Type B pancreatic cell (in vitro differentiated cells): Measurements from ENCODE around the gene ENG. TPM values are rescaled to one million over a fixed set of nuclear protein-coding genes. Genes with fewer than 3 reads are reported as not detected.
"Not testable (repeated sequence)": the region's sequence is repeated elsewhere in the genome, so short reads cannot be mapped to it uniquely, and the experiment has no call there.

ENCODE experiments used
- DNase-seq: peaks from one replicate; pipeline ENCODE4 v3.0.0; 2021; ENCODE audit warnings: mixed read lengths; ENCODE audit not compliant: unreplicated experiment; ENCODE audit errors: extremely low spot score
- H3K27ac Mint-ChIP-seq: 2 replicates; pipeline ENCODE4 v1.8.0; 2021; ENCODE audit warnings: mild to moderate bottlenecking, mixed read lengths
- H3K27me3 Mint-ChIP-seq: 2 replicates; pipeline ENCODE4 v1.8.0; 2021; ENCODE audit warnings: mixed read lengths
- H3K36me3 Mint-ChIP-seq: 2 replicates; pipeline ENCODE4 v1.8.0; 2021; ENCODE audit warnings: mixed read lengths
- H3K4me1 Mint-ChIP-seq: one replicate; pipeline ENCODE4 v1.8.0; 2021; ENCODE audit warnings: mixed read lengths; ENCODE audit not compliant: unreplicated experiment
- H3K4me3 Mint-ChIP-seq: 2 replicates; pipeline ENCODE4 v1.8.0; 2021; ENCODE audit warnings: mild to moderate bottlenecking, mixed read lengths
- H3K9me3 Mint-ChIP-seq: 2 replicates; pipeline ENCODE4 v1.8.0; 2021; ENCODE audit warnings: mixed read lengths
- CTCF ChIP-seq: fragments of 200-600 bp; sonication (generic); conservative IDR thresholded peaks from 2 replicates; pipeline ENCODE4 v1.5.0; 2021; ENCODE audit warnings: antibody characterized with exemption, mild to moderate bottlenecking
- total RNA-seq: library from RNA; stranded (reverse); gene quantifications from 2 replicates; pipeline ENCODE4 v1.2.1, GENCODE V29; 2021; ENCODE audit warnings: low replicate concordance

The ENG gene
- total RNA-seq, 1 donor from 2014 or later: 1.6 TPM

DNA sequence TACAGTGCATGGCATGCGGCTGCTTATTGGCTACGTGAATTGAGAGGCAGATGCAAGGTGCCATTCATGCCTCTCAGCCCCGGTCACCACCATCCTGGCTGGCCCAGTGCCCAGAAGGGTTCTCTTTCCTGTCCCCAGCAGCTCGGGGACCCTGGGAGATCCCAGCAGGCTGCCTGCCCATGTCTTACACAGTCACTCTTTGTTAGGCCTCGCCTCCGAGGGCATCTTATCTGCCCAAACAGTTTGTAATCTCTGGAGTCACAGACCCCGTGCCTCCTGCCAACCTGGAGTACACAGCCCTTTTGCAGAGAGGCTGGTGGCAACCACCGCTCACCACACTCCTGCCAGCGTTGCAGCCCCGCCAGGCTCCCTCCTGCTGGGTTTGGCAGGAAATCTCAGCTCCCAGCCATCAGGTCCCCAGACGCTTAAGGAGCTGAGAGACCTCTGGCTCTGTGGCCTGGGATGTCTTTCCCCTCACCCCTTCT, 30.0 kb upstream of the ENG start:
- Mint-ChIP-seq H3K9me3 (no peaks in the 10 kb centered on the region), H3K4me3 (no peak overlapping the region), H3K27me3 (no peaks in the 10 kb centered on the region), H3K36me3 (peaks cover 12% of the 10 kb centered on the region), H3K4me1 (no peaks in the 10 kb centered on the region), H3K27ac (no peak overlapping the region)
- no peak for DNase-seq
- no peak for TF ChIP-seq CTCF

- Mint-ChIP-seq H3K36me3 (peaks cover 12% of the 10 kb centered on the region), H3K4me1 (no peaks in the 10 kb centered on the region), H3K4me3 (no peak overlapping the region), H3K27me3 (no peaks in the 10 kb centered on the region), H3K27ac (no peak overlapping the region), H3K9me3 (no peaks in the 10 kb centered on the region)
- DNase-seq: no peak
- TF ChIP-seq CTCF: no peak
Observed at GRCh38 chr9:127883959-127884358, 29.5 kb upstream of the ENG start.

DNA sequence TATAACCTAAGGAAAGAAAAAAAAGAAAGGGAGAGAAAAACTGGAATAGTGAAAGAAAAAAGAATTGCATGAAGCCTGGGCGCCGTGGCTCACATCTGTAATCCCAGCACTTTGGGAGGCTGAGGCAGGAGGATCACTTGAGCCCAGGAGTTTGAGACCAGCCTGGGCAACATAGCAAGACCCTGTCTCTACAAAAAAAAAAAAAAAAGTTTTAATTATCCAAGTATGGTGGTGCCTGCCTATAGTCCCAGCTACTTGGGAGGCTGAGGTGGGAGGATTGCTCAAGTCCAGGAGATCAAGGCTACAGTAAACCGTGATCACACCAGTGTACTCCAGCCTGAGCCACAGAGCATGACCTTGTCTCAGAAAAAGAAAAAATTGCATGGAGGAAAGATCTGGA, 27.3 kb upstream of the ENG start:
- H3K27ac Mint-ChIP-seq, H3K4me1 Mint-ChIP-seq, DNase-seq, H3K4me3 Mint-ChIP-seq, H3K36me3 Mint-ChIP-seq, H3K27me3 Mint-ChIP-seq, H3K9me3 Mint-ChIP-seq: not testable (repeated sequence)

DNA sequence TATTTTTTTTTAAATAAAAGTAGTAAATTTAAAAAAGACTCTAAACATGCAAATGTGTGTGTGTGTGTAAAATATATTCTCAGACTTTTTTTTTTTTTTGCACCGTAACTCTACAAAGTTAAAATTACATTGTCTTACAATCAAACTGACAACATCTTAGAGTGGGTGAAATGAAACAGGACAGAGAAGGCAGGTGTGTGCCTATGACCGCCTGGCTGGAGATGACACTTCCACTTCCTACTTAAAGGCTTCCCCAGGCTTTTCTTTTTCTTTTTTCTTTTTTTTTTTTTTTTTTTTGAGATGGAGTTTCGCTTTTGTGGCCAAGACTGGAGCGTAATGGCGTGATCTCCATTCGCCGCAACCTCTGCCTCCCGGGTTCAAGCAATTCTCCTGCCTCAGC, 25.7 kb upstream of the ENG start:
- no peak overlapping the region for H3K27ac Mint-ChIP-seq
- no peaks in the 10 kb centered on the region for H3K9me3 Mint-ChIP-seq
- peaks cover 5% of the 10 kb centered on the region for H3K36me3 Mint-ChIP-seq
- H3K27me3 Mint-ChIP-seq: no peaks in the 10 kb centered on the region
- no peak for DNase-seq
- no peak for TF ChIP-seq CTCF
- peaks cover 15% of the 10 kb centered on the region for H3K4me1 Mint-ChIP-seq
- H3K4me3 Mint-ChIP-seq: no peak overlapping the region

DNA sequence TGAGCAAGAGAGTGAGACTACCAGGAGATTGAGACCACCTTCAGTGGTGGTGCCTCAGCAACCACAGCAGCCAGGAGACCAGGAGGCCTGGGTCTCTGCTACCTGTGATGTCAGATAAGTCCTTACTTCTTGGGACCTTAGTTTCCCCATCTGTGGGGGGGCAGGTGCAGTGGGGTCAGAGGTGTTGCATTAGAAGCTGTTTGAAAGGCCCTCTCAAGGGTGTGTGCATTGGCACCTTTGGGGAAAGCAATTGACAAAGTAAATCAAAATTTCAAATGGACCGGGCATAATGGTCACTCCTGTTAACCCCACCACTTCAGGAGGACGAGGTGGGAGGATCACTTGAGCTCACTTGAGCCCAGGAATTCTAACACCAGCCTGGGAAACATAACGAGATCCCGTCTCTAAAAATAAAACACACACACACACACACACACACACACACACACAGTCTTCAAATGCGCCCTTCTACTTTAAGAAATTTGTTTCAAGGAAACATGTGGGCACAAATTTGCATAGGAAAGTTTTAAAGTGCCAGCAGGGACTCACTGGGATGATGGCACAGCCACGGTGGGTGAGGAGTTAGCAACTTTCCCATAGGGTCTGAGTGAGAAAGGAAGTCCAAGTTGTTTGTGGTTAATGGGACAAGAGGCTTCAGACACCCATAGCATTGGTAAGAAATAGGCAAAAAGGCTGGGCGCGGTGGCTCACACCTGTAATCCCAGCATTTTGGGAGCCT, 24.4 kb upstream of the ENG start:
- Mint-ChIP-seq H3K27ac (peak overlapping the region; percentile 19), H3K27me3 (no peaks in the 10 kb centered on the region), H3K9me3 (no peaks in the 10 kb centered on the region), H3K4me3 (peak overlapping the region; percentile 85), H3K4me1 (peaks cover 15% of the 10 kb centered on the region), H3K36me3 (no peaks in the 10 kb centered on the region)
- no peak for TF ChIP-seq CTCF
- DNase-seq: no peak

- no peak for DNase-seq
- H3K27ac Mint-ChIP-seq: peak overlapping the region; percentile 19
- no peak for TF ChIP-seq CTCF
Observed at GRCh38 chr9:127878001-127878651, 23.7 kb upstream of the ENG start.

More at GRCh38 chr9:127878001-127878651, 23.7 kb upstream of the ENG start:
- Mint-ChIP-seq H3K4me1 (peaks cover 15% of the 10 kb centered on the region), H3K9me3 (no peaks in the 10 kb centered on the region), H3K36me3 (no peaks in the 10 kb centered on the region), H3K4me3 (peak overlapping the region; percentile 85), H3K27me3 (no peaks in the 10 kb centered on the region)
